ENCODE measurements around the gene SNN. TPM values are rescaled to one million over a fixed set of nuclear protein-coding genes. Genes with fewer than 3 reads are reported as not detected.

The SNN gene
- polyA plus RNA-seq, 4 donors = 38.4 to 41.0 (median 39.4) TPM

DNA sequence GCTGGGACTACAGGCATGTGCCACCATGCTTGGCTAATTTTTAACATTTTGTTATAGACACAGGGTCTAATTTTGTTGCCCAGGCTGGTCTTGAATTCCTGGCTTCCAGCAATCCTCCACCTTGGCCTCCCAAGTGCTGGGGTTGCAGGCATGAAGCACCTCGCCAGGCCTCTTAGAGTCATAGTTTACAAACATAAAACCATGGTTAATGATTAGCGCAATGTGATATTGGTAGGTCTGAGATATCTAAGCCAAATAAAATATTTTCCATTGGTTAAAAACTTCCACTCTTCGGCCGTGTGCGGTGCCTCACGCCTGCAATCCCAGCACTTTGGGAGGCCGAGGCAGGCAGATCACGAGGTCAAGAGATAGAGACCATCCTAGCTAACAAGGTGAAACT, 57.8 kb downstream of the SNN start:
- DNase-seq (ENCODE audit: low read depth in 4 of 4, low spot score in 3 of 4) = no peak

DNA sequence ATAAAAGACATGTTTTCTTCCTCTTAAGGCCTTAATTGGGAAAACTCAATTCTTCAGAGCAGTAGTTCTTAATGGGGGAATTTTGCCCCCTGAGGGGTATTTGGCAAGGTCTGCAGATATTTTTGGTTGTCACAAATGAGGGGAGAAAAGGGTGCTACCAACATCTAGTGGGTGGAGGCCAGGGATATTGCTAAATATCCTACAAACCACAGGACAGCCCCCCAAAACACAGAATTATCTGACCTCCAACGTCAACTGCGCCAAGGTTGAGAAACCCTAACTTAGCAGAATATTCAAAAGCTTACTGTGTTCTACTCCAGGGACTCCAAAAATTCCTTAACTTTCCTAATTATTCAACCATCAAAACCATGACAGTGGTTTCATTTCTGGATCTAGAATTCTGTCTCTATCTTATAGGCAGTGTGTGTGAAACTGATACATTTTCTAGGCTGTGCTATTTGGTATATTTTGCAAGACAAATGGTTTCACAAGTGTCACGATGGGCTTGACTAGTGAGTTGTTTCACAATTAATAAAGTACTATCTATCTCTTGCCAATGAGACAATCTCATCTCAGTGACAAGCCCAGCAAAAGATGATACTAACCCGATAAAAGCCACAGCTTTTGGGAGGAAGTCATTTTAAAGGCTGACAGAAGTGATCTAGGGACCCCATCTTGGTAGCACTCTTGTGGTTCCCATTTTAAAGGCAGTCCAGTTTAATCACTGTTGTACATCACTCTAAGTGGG, 59.7 kb downstream of the SNN start:
- DNase-seq (ENCODE audit: low read depth in 4 of 4, low spot score in 3 of 4) = no peak

Other genes starting within 250 kb of the SNN start
- 100 to 1,000 TPM; 123 to 141 (median 127) TPM for gene LITAF, start 81.5 kb upstream of the SNN start, polyA plus RNA-seq (ENCODE audit: insufficient read length in 4 of 4)
- gene TXNDC11, start 74.4 kb downstream of the SNN start, polyA plus RNA-seq (ENCODE audit: insufficient read length in 4 of 4) = 10 to 100 TPM; 42.5 to 45.7 (median 44.7) TPM
- 100 to 1,000 TPM in 1 of 4 donors, 10 to 100 TPM in 3; 66.2 to 102 (median 83.8) TPM for gene ZC3H7A, start 128.8 kb downstream of the SNN start, polyA plus RNA-seq (ENCODE audit: insufficient read length in 4 of 4)
- gene RSL1D1, start 183.1 kb downstream of the SNN start, polyA plus RNA-seq (ENCODE audit: insufficient read length in 4 of 4) = 100 to 1,000 TPM; 231 to 286 (median 244) TPM
- gene GSPT1, start 247.5 kb downstream of the SNN start, polyA plus RNA-seq (ENCODE audit: insufficient read length in 4 of 4) = 100 to 1,000 TPM; 104 to 131 (median 122) TPM